Stimulated activated CD8-positive, alpha-beta memory T cell treated with anti-CD3 and anti-CD28 coated beads, Interleukin-2, amount 100 ng/mL, for 1 hour (primary cell): ENCODE data around the gene JUN.

Source experiments
- DNase-seq, 2 donors: peaks; one replicate each; pipeline ENCODE4 v3.0.0-alpha.2; 2020; ENCODE audit warnings: low read depth in 2 of 2

Gene JUN

DNA sequence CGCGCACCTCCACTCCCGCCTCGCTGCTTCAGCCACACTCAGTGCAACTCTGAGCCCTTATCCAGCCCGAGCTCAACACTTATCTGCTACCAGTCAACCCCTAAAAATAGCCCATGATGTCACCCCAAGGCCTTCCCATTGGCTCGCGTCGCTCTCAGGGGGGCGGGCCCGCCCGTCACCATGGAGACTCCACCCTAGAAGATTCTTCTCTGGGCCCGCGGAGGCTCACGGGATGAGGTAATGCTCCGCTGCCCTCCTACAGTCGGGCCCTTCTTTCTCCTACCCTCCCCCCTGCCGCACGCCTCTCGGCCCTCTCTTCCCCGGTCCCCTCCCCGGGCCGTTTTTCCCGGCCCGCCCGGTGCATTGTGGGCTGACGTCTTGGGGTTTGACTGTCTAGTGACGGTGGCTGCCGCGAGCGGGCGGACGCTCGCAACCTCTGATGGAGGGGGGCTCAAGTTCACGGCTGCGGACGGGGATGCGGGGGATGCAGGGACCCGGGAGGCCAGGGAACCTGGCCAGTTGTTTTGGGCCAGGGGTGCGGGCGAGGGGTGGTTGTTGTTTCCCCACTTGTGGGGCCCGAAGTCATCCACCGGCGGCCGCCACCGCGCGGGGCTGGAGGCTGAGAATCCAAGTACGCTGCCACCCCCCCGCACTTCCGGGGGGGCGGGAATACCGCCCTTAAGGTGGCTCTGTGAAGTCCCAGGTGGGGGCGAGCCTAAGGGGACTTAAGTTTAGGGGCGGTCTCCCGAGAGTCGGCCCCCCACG lies at the start of gene JUN:
Gene JUN, minus strand, starts transcription at position 55 of the 765 bp plus-strand sequence. CDS start 977 bp downstream, outside the sequence.
- DNase-seq = peak; percentile 96 to 97

DNA sequence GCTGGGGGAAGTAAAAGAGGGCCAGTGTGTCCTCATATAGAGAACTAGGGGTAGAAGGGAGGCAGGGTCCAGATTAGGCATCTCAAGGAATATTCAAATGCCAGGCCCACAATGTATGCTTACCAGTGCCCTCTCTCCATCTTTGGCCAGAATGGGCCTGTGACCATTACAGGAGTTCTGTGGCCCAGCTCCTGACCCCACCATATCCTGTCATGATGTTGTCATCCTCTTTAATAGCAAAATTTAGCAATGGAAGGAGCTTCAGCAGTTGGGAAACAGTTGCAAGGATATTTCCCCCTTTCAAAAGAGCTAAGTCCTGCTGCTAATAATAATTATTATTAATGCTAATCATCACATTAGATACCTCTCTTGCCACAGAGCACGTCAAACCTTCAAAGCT lies 49.3 kb upstream of the JUN start:
- DNase-seq = no peak

DNA sequence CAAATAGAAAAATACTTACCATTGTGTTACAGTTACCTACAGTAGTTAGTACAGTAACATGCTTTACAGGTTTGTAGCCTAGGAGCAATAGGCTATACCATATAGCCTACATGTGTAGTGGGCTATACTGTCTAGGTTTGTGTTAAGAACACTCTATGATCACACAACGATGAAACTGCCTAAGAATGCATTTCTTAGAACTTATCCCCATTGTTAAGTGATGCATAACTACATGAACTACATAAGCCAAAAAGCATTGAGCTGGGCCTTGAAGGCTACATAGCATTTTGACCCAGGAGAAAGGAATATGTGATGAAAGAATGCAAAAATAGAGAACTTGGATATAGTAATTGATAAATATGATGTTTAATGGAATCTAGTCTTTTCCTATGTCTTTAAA lies 46.4 kb upstream of the JUN start:
- no peak for DNase-seq

DNA sequence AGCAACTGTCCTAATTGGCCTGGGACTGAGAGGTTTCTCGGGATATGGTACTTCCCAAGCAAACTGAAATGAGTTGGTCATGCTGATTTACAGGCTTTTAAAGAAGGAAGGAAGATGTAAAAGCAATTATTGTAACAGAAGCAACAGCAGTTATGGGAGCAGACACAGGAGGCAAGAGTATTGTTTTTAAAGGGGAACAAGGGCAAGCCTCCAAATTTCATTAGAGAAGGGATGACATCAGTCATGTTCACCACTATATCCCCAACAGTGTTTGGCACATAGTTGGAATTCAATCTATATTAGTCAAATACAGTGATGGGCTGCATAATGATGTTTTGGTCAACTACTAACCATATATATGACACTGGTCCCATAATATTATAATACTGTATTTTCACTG lies 46.0 kb upstream of the JUN start:
- no peak for DNase-seq

DNA sequence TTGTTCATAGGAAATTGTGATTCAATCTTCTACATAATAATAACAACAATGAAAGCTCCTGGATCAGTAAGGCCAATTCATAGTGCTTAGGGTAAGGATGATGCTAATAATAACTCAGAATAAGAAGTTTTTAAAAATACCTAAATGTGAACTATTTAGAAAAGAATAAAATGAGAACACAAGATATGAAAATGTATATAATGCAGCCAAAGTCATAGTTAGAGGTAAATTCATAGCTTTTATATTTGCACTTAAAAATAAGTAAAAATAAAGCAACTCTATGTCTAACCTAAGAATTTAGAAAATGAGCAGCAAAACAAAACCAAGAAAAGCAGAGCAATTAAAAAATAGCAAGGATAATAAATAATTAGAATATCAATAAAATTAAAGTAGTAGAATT lies 43.5 kb upstream of the JUN start:
- no peak for DNase-seq

DNA sequence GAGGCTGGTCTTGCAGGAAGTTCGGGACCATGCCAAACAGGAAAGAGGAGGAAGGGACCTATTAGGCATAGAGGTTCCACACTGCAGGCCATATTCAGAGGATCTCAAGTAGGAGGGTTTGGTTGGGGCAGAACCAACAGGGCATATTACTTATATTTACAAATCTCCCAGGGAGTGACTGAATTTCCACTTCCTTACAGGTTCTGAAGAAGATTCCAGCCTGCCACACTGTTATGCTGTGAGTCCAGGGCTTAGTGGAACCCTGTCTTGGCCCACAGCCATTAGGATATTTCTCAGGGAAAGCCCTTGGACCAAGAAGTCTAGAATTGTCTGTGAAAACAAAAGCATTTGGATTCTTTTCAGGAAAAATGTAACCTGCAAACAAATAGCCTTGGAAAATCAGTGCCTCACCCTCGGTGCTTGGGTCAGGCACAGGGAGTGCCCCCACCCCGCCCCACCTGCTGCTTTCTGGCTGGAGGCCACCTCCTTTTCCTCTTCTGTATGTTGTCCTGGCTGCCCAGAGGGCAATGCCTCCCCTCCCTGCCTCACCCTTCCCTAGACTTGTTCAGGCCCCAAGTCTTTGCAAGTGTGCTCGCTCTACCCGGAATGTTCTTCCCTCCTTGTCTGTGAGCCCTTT lies 41.0 kb upstream of the JUN start:
- DNase-seq = no peak

DNA sequence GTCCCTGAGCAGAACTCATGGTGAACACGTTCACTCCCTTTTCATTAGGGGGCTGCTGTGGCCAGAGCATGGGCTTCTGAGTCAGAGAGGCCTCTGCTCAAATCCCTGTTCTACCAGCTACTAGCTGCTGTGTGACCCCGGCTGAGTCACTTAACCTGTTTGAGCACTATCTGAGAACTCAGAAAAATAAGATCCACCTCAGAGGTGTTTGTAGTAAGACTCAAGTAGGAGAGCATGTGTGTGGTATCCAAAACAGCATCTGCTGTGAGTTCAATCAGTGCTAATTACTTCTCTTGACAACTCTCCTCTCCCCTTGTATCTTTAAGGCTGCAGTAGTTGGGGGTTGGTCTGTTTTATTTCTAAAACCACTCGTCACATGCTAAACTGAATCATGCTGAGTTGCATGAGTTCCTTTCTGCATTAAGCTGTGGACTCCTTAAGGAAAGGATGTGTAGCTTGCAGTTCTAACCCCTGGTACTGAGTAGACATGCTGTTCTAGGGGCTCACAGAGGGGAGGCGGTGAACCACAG lies 39.7 kb upstream of the JUN start:
- DNase-seq = no peak

DNA sequence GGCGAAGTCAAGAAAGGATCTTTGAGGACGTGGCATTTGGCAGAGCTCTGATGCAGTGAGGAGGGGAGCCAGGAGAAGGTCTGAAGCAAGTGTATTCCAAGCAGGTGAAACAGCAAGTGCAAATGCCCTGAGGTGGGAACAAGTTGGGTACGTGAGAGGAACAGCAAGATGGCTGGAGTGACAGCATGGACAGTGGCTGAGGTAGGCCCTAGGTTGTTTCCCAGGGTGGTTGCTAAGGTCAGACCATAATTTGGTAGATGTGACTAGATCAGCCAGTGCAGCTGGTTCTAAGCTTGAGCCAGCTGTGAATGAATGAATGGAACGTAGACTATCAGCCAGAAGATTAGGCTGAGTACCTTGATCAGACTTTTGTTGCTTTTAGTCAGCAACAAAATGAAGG lies 37.5 kb upstream of the JUN start:
- DNase-seq = no peak

DNA sequence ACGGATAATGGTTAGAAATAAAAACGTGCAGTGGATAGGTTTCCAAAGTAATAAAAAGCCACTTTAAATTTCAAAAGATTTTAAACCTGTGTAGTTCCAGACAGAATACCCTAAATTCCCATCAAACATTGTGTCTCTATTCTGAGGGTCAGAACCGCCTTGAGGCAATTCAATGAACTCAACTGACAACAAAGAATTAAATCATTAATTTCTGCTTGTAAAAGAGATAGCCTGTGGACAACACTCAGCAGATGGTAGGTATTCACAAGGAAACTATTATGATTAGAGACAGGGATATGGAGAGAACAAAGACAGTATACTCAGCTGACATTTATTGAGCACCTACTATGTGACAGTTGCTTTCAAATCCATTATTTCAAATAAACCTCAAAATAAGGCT lies 35.1 kb upstream of the JUN start:
- no peak for DNase-seq

DNA sequence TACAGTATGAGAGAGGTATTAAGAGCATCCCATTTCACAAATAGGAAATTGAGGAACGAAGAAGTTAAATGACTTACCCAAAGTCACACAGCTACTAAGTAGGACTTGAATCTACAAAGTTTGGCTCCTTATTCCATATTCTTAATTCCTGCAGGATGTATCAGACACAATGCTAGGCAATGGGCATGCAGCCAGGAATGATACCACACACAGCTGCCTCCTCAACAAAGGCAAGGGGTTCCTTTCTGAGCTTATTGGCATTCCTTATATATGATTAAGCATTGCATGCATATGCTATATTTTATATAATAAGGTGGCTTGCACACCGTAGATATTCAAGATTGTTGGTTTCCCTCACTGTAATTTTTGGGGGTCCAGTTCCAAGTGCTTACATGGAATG lies 34.2 kb upstream of the JUN start:
- no peak for DNase-seq

DNA sequence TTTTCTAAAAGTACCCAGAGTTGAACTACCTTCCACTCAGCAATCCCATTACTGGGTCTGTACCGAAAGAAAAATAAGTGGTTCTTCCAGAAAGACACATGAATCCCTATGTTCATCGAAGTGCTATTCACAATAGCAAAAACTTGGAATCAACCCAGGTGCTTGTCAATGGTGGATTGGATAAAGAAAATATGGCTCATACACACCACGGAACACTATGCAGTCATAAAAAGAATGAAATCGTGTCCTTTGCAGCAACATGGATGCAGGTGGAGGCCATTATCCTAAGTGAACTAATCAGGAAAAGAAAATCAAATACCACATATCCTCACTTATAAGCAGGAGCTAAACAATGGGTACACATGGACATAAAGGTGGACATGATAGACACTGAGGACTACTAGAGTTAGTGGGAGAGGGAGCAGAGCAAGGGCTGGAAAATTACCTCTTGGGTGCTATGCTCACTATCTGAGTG lies 32.9 kb upstream of the JUN start:
- DNase-seq = no peak

DNA sequence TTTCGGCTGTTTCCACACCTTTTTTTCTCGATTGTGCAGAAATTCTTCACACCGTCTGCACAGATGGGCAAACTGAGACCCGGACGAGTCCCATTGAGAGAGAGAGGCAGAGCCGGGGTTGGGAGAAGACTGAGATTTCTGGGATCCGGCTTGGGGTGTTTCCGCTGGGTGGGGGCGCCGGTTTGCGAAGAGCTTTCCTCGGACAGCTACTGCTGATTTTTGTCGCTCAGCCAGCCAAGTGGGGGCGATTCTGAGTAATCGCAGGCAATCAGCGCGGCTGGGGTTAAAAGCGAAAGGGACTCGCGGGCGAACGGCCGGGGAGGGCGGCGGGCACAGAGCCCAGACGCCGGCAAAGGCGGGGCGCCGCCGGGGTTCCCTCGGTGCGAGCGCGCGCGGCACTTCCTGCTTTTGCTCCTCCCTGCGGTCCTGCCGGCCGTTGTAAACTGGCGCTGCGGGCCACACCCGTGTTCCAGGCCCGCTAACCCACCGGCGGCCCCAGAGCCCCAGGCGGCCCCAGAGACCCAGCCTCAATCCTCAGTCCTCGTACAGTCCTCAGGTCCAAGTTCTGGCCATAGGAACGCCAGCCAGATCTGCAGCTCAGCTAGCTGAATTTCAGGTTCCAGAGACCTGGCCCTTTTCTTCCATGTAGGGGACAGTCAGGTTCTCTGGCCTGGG lies 32.4 kb upstream of the JUN start:
- peak; percentile 68 to 69 for DNase-seq

DNA sequence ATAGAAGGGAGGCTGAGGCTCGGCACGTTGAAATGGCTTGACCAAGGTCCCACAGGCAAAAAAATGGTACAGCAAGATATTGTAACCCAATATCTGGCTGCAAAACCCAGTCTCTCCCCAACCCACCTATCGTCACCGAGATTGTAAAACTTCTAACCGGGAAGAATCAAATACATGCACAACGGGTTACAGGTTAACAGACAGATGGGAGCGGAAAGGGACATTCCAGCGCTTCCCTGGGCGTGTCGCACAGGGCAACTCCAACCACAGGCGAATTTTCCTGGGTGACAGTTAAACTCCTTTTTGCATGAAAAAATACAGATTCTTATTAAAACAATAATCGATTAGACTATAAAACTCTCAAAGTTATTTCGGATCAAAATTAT lies 31.8 kb upstream of the JUN start:
- DNase-seq = no peak

DNA sequence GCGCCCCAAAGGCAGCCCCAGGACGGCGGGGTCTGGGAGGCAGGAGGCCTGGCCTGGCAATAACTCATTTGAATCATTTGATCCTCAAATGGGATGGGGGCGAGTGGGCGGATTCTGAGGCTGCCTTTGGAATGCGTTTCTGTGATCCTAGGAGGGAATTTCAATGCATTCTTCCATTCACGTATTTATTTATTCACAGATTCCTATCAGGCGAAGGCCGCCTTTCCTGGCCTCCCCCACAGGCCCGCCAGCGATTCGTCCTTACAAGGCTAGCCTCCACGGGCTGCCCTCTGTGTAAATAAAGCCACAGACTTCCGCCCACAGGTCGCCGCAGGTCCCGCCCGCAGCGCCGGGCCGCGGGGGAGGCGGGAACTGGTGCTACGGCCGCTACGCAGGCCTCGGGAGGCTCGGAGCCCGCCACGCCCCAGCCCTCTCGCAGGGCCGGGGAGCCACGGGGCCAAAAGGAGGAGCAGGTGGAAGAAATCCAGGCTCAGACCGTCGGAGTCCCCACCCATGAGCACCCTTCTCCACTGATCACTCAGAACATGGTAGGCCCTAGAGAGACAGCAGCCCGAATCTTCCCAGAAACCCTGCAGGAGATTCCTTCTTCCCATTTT lies 31.3 kb upstream of the JUN start:
- DNase-seq = peak in 1 of 2 donors; percentile 18

DNA sequence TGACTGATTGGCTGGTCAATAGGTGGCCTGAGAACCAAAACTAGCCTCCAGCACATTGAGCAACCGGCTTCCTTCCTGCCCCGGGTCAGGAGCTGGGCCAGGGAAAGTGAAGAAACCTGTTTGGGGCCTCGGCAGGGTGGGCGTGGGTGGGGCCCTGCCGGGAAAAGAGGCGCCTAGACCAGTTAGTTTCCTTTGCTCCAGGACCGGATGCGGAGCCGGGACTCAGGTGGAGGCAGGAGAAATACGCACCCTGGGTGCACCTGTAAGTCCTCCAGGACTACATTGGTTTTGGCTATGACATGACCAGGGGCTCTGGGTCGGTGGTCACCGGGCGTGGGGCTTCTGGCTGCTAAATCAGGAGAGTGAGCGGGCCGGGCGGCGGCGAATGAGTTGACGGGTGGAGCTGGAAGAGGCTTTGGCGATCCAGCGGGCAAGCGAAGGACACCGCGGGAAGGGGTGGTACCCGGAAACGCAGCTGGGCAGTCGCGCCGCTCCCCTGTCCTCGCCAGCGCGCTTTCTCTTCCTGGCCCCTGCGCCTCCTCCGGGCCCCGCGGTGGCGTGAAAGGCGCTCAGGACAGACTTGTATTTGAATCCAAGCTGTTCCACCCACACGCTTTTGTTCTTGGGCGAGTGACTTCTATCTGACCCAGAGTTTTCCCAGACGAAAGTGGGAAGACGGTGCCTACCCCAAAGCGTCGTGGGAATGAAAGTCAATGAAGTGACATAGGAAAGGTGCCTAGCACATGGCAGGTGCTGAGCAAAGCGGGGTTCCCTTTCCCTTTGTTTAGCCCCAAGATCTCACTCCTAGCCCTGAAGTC lies 30.6 kb upstream of the JUN start:
- no peak for DNase-seq

DNA sequence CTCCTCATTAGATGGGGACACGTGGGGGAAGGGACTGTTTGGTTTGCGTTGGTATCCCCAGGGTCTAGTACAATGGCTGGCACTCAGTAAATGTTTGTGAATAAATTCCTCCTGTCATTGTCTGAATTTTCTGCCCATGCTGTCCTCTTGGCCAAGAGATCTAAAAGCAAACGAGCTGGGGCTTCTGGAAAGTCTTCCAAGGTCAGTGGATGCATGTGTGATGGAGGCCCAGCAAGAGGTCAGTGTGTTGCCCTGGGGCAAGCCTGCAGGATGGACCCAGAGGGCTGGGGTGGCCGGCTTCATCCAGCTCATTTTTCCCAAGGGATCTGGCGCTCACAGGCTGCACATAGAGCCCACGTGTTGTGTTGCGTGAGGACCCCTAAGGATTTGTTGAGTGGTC lies 30.0 kb upstream of the JUN start:
- no peak for DNase-seq

DNA sequence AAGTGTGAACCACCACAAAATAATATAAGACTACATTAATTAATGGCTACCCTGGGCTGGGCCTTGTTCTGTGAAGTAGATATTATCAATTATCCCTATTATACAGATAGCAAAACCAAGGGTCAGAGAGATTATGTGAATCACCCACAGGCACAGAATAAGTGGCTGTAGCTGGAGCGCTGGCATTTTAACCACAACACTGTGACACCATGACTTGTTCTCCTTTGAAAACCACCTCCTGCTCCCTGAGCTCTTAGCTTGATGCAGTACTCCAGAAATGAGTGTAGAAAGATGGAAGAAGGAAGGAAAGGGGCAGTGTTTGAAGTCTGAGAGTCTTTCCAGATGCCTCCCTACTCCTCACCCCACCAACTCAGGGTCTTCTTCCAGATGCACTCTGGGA lies 29.5 kb upstream of the JUN start:
- no peak for DNase-seq

DNA sequence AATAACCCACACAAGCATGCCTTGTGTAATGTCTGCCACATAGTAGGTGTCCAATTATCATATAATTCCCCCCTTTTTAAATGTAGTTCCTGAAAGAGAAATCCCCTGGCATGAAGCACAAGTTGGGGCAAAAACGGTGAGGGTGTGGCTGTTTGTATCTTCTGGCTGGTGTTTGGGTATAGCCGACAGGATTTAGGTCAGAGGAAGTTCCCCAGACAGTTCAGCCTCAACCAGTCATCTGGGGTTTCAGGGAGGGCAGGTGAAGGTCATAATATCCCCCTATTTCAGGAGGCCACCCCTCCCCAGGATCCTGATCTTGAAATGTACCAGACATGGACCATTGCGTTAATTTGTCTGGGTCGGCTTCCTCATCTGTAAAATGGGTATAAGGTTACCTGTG lies 29.1 kb upstream of the JUN start:
- DNase-seq = no peak

DNA sequence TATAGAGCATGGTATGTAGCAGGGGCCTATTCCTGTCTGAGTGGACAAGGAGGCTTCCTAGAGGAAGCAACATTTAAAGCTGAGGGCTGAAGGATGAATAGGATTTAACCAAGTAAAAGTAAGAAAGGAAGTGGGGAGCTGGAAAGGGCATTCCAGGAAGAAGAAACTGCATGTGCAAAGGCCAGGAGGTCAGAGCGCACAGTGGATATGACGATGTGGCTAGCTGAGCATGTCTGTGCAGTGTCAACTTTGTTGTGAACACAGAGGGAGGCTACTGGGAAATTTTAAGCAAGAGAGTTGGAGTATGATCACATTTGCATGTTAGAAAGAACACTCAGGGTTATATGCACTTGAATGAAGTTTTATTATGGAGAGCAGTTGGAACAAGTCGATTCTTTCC lies 28.6 kb upstream of the JUN start:
- no peak for DNase-seq

DNA sequence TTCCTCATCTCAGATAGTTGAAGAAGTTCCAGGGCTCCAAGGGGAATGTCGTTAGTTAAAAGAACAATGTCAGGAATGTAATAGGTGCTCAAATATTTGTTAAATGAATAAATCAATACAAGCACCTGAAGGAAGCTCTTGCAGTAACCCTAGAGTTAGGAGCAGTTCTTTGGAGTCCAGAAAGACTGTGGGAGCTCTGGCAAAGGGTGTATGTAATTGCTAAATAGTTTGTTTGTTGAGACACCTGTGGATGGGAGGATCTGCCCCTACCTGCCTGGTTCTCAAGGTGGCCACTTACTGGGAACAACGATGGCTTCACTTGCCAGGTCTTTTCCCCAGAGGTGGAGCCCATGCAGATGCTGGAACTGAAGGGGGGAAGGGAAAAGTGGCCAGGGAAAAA lies 27.5 kb upstream of the JUN start:
- DNase-seq = no peak

DNA sequence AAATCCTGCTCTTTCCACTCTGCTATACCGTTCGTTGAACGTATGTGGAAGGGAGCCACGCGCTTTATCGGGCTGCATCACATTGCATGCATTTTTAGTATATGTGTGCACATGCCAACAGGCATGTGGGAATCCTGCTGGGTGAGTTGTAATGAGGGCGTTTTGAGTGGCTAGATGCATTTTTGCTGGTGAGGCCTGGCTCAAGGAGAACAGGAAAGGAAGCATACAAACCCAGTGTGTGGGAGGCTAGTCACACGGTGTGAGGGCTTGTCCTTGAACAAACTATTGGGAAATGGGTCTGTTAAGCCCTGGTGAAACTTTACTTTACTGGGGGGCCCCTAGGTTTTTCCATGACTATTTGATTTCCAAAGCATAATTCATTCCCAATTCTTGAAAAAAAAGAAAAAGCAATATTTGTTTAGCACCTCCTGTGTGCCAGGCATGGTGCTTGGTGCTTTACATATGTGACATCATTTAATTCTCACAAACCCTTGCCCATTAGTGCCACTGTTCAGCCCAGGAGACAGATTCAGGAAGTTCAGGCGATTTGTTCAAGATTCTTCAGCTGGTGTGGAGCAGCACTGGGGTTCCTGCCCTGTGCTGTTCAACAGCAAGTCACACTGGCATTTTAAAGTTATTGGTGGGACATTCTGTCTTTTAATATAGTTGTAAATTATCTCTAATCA lies 25.6 kb upstream of the JUN start:
- DNase-seq = no peak
